ENCODE results near the gene FAXDC2.

The FAXDC2 gene

GRCh38 chr5:154881986-154882385, 31.6 kb upstream of the FAXDC2 start:
- H3K9ac ChIP-seq (ENCODE audit: low read depth, low read length) = no peak overlapping the region
- peaks cover 39% of the 10 kb centered on the region for H3K36me3 ChIP-seq (ENCODE audit: insufficient read depth, low read length)
- peaks cover 45% of the 10 kb centered on the region for H3K9me3 ChIP-seq (ENCODE audit: insufficient read depth, low read depth, low read length)
- H3K4me1 ChIP-seq (ENCODE audit: insufficient read depth, low read length) = no peaks in the 10 kb centered on the region
- H3K27ac ChIP-seq (ENCODE audit: low read depth, low read length) = no peak overlapping the region
- no peaks in the 10 kb centered on the region for H3K27me3 ChIP-seq (ENCODE audit: insufficient read depth, low read length)
- H3K4me3 ChIP-seq (ENCODE audit: low read length) = no peak overlapping the region
- 100% methylated on average over 2 of the region's 4 CpGs for WGBS

GRCh38 chr5:154878642-154879335, 28.4 kb upstream of the FAXDC2 start:
- Histone ChIP-seq H3K4me3 (ENCODE audit: low read length) (no peak overlapping the region), H3K36me3 (ENCODE audit: insufficient read depth, low read length) (peaks cover 42% of the 10 kb centered on the region), H3K4me1 (ENCODE audit: insufficient read depth, low read length) (no peaks in the 10 kb centered on the region), H3K27ac (ENCODE audit: low read depth, low read length) (no peak overlapping the region), H3K27me3 (ENCODE audit: insufficient read depth, low read length) (no peaks in the 10 kb centered on the region), H3K9me3 (ENCODE audit: insufficient read depth, low read depth, low read length) (peaks cover 17% of the 10 kb centered on the region), H3K9ac (ENCODE audit: low read depth, low read length) (no peak overlapping the region)
- 96% methylated on average over 14 of the region's 14 CpGs for WGBS

GRCh38 chr5:154873791-154874331, 23.5 kb upstream of the FAXDC2 start:
- Histone ChIP-seq H3K27ac (ENCODE audit: low read depth, low read length) (no peak overlapping the region), H3K4me3 (ENCODE audit: low read length) (no peak overlapping the region), H3K36me3 (ENCODE audit: insufficient read depth, low read length) (peaks cover 69% of the 10 kb centered on the region), H3K4me1 (ENCODE audit: insufficient read depth, low read length) (no peaks in the 10 kb centered on the region), H3K27me3 (ENCODE audit: insufficient read depth, low read length) (no peaks in the 10 kb centered on the region), H3K9ac (ENCODE audit: low read depth, low read length) (no peak overlapping the region), H3K9me3 (ENCODE audit: insufficient read depth, low read depth, low read length) (peaks cover 12% of the 10 kb centered on the region)
- WGBS = 94% methylated on average over 4 of the region's 5 CpGs

- Histone ChIP-seq H3K36me3 (ENCODE audit: insufficient read depth, low read length) (peaks cover 75% of the 10 kb centered on the region), H3K4me1 (ENCODE audit: insufficient read depth, low read length) (no peaks in the 10 kb centered on the region)
- WGBS = 98% methylated on average over 3 of the region's 4 CpGs
These were observed 21.3 kb upstream of the FAXDC2 start for GRCh38 chr5:154871734-154872133.

GRCh38 chr5:154868702-154869101, 18.3 kb upstream of the FAXDC2 start:
- WGBS = 94% methylated on average over 5 of the region's 5 CpGs
- Histone ChIP-seq H3K27ac (ENCODE audit: low read depth, low read length) (no peak overlapping the region), H3K27me3 (ENCODE audit: insufficient read depth, low read length) (no peaks in the 10 kb centered on the region), H3K9me3 (ENCODE audit: insufficient read depth, low read depth, low read length) (no peaks in the 10 kb centered on the region), H3K4me3 (ENCODE audit: low read length) (no peak overlapping the region), H3K4me1 (ENCODE audit: insufficient read depth, low read length) (no peaks in the 10 kb centered on the region), H3K36me3 (ENCODE audit: insufficient read depth, low read length) (peaks cover 75% of the 10 kb centered on the region), H3K9ac (ENCODE audit: low read depth, low read length) (no peak overlapping the region)

More at GRCh38 chr5:154871734-154872133, 21.3 kb upstream of the FAXDC2 start:
- Histone ChIP-seq H3K4me3 (ENCODE audit: low read length) (no peak overlapping the region), H3K27me3 (ENCODE audit: insufficient read depth, low read length) (no peaks in the 10 kb centered on the region), H3K27ac (ENCODE audit: low read depth, low read length) (no peak overlapping the region), H3K9ac (ENCODE audit: low read depth, low read length) (no peak overlapping the region), H3K9me3 (ENCODE audit: insufficient read depth, low read depth, low read length) (no peaks in the 10 kb centered on the region)

GRCh38 chr5:154866841-154867240, 16.4 kb upstream of the FAXDC2 start:
- Histone ChIP-seq H3K9me3 (ENCODE audit: insufficient read depth, low read depth, low read length) (no peaks in the 10 kb centered on the region), H3K4me3 (ENCODE audit: low read length) (no peak overlapping the region), H3K36me3 (ENCODE audit: insufficient read depth, low read length) (peaks cover 72% of the 10 kb centered on the region), H3K9ac (ENCODE audit: low read depth, low read length) (no peak overlapping the region), H3K27me3 (ENCODE audit: insufficient read depth, low read length) (no peaks in the 10 kb centered on the region), H3K4me1 (ENCODE audit: insufficient read depth, low read length) (no peaks in the 10 kb centered on the region), H3K27ac (ENCODE audit: low read depth, low read length) (no peak overlapping the region)
- WGBS = 86% methylated on average over 2 of the region's 2 CpGs

- Histone ChIP-seq H3K9me3 (ENCODE audit: insufficient read depth, low read depth, low read length) (no peaks in the 10 kb centered on the region), H3K9ac (ENCODE audit: low read depth, low read length) (no peak overlapping the region), H3K36me3 (ENCODE audit: insufficient read depth, low read length) (peaks cover 61% of the 10 kb centered on the region), H3K27ac (ENCODE audit: low read depth, low read length) (no peak overlapping the region), H3K4me3 (ENCODE audit: low read length) (no peak overlapping the region), H3K27me3 (ENCODE audit: insufficient read depth, low read length) (no peaks in the 10 kb centered on the region), H3K4me1 (ENCODE audit: insufficient read depth, low read length) (no peaks in the 10 kb centered on the region)
- 98% methylated on average over 5 of the region's 5 CpGs for WGBS
These were observed 15.2 kb upstream of the FAXDC2 start for GRCh38 chr5:154865466-154866184.

GRCh38 chr5:154863291-154864080, 13.1 kb upstream of the FAXDC2 start:
- WGBS = 97% methylated on average over 6 of the region's 7 CpGs
- Histone ChIP-seq H3K36me3 (ENCODE audit: insufficient read depth, low read length) (peaks cover 50% of the 10 kb centered on the region), H3K4me1 (ENCODE audit: insufficient read depth, low read length) (peaks cover 8% of the 10 kb centered on the region; the same call in 1 of the 2 replicates), H3K27ac (ENCODE audit: low read depth, low read length) (no peak overlapping the region), H3K9me3 (ENCODE audit: insufficient read depth, low read depth, low read length) (no peaks in the 10 kb centered on the region), H3K9ac (ENCODE audit: low read depth, low read length) (no peak overlapping the region), H3K27me3 (ENCODE audit: insufficient read depth, low read length) (no peaks in the 10 kb centered on the region), H3K4me3 (ENCODE audit: low read length) (no peak overlapping the region)

- peaks cover 50% of the 10 kb centered on the region for H3K36me3 ChIP-seq (ENCODE audit: insufficient read depth, low read length)
- H3K4me1 ChIP-seq (ENCODE audit: insufficient read depth, low read length) = peaks cover 8% of the 10 kb centered on the region; the same call in 1 of the 2 replicates
- H3K9ac ChIP-seq (ENCODE audit: low read depth, low read length) = no peak overlapping the region
- H3K27ac ChIP-seq (ENCODE audit: low read depth, low read length) = no peak overlapping the region
- no peak overlapping the region for H3K4me3 ChIP-seq (ENCODE audit: low read length)
- WGBS = 97% methylated on average over 1 of the region's 2 CpGs
- no peaks in the 10 kb centered on the region for H3K27me3 ChIP-seq (ENCODE audit: insufficient read depth, low read length)
- no peaks in the 10 kb centered on the region for H3K9me3 ChIP-seq (ENCODE audit: insufficient read depth, low read depth, low read length)
These were observed 12.4 kb upstream of the FAXDC2 start for GRCh38 chr5:154862766-154863165.

GRCh38 chr5:154861946-154862345, 11.5 kb upstream of the FAXDC2 start:
- peaks cover 12% of the 10 kb centered on the region; the same call in 1 of the 2 replicates for H3K4me1 ChIP-seq (ENCODE audit: insufficient read depth, low read length)
- H3K27me3 ChIP-seq (ENCODE audit: insufficient read depth, low read length) = no peaks in the 10 kb centered on the region
- peaks cover 42% of the 10 kb centered on the region for H3K36me3 ChIP-seq (ENCODE audit: insufficient read depth, low read length)
- H3K27ac ChIP-seq (ENCODE audit: low read depth, low read length) = no peak overlapping the region
- WGBS = 95% methylated on average over 8 of the region's 8 CpGs
- H3K9ac ChIP-seq (ENCODE audit: low read depth, low read length) = no peak overlapping the region
- no peak overlapping the region for H3K4me3 ChIP-seq (ENCODE audit: low read length)
- H3K9me3 ChIP-seq (ENCODE audit: insufficient read depth, low read depth, low read length) = no peaks in the 10 kb centered on the region

- 87% methylated on average over 2 of the region's 4 CpGs for WGBS
- Histone ChIP-seq H3K9ac (ENCODE audit: low read depth, low read length) (no peak overlapping the region), H3K9me3 (ENCODE audit: insufficient read depth, low read depth, low read length) (no peaks in the 10 kb centered on the region), H3K27ac (ENCODE audit: low read depth, low read length) (no peak overlapping the region), H3K4me3 (ENCODE audit: low read length) (peak overlapping the region; percentile 91), H3K27me3 (ENCODE audit: insufficient read depth, low read length) (no peaks in the 10 kb centered on the region), H3K36me3 (ENCODE audit: insufficient read depth, low read length) (peaks cover 31% of the 10 kb centered on the region), H3K4me1 (ENCODE audit: insufficient read depth, low read length) (peaks cover 13% of the 10 kb centered on the region; the same call in 1 of the 2 replicates)
These were observed 10.4 kb upstream of the FAXDC2 start for GRCh38 chr5:154860765-154861164.
